PFSK-1 (cell line): Measurements from ENCODE around the gene OR6A2.

Source experiments
- FOXP2 ChIP-seq: optimal IDR thresholded peaks from 2 replicates; pipeline ENCODE3; 2011; ENCODE audit warnings: borderline replicate concordance, control low read depth, inconsistent platforms; ENCODE audit not compliant: insufficient read depth; ENCODE audit errors: extremely low read length, extremely low read depth
- POLR2AphosphoS5 ChIP-seq: IDR thresholded peaks from 2 replicates; pipeline ENCODE4 v1.6.1; 2012; ENCODE audit warnings: low read depth, mild to moderate bottlenecking, control low read depth, low read length, moderate library complexity
- REST ChIP-seq, 2 experiments: IDR thresholded peaks; 2 replicates each; pipeline versions ENCODE4 v1.6.1 to v1.8.0; 2011 to 2012; ENCODE audit warnings: low read depth in 2 of 2, low read length in 2 of 2, control low read depth in 1 of 2, inconsistent platforms in 1 of 2, mild to moderate bottlenecking in 1 of 2, moderate library complexity in 1 of 2; ENCODE audit not compliant: insufficient read depth in 1 of 2
- SIN3A ChIP-seq: IDR thresholded peaks from 2 replicates; pipeline ENCODE4 v1.6.1; 2012; ENCODE audit warnings: mild to moderate bottlenecking, low read length, moderate library complexity, borderline replicate concordance; ENCODE audit not compliant: insufficient read depth
- TAF1 ChIP-seq: IDR thresholded peaks from 2 replicates; pipeline ENCODE4 v1.6.1; 2012; ENCODE audit warnings: low read length, control low read depth, borderline replicate concordance; ENCODE audit not compliant: insufficient read depth

OR6A2 gene

GRCh38 chr11:6790546-6790945, 8.9 kb downstream of the OR6A2 start:
- no peak for TF ChIP-seq SIN3A

GRCh38 chr11:6782720-6783119, 16.8 kb downstream of the OR6A2 start, which contains the start of gene OR2AG1:
TSS of gene OR2AG1 (plus strand) at chr11:6783020. CDS start at chr11:6785038, 2,018 bp downstream.
- TF ChIP-seq FOXP2 (no peak), REST (IDR thresholded peaks at IDR 0.05; ENCODE audit: insufficient read depth in 1 of 2, low read depth in 2 of 2, low read length in 2 of 2) (no peak), SIN3A (no peak), POLR2AphosphoS5 (no peak), TAF1 (no peak)

GRCh38 chr11:6780829-6781228, 18.7 kb downstream of the OR6A2 start:
- TF ChIP-seq SIN3A (no peak), POLR2AphosphoS5 (no peak), TAF1 (no peak), FOXP2 (no peak), REST (IDR thresholded peaks at IDR 0.05; ENCODE audit: insufficient read depth in 1 of 2, low read depth in 2 of 2, low read length in 2 of 2) (no peak)

- no peak for TF ChIP-seq POLR2AphosphoS5
- TF ChIP-seq FOXP2: no peak
- TF ChIP-seq TAF1: no peak
- no peak for TF ChIP-seq SIN3A
- TF ChIP-seq REST (IDR thresholded peaks at IDR 0.05; ENCODE audit: insufficient read depth in 1 of 2, low read depth in 2 of 2, low read length in 2 of 2): no peak
These were observed 21.0 kb downstream of the OR6A2 start for GRCh38 chr11:6778518-6778917.

- TF ChIP-seq POLR2AphosphoS5 (no peak), TAF1 (no peak), SIN3A (no peak), FOXP2 (no peak), REST (IDR thresholded peaks at IDR 0.05; ENCODE audit: insufficient read depth in 1 of 2, low read depth in 2 of 2, low read length in 2 of 2) (no peak)
These were observed 27.3 kb downstream of the OR6A2 start, which contains the start of gene OR2AG2 for GRCh38 chr11:6771926-6772893. TSS of gene OR2AG2 (minus strand) at chr11:6771976. CDS start at chr11:6768957, 3,019 bp downstream.
